ENCODE results near the gene ADAMTS14.
A peak's percentile ranks its signal among the peaks of the same experiment; 100 is the strongest.

The ADAMTS14 gene

DNA sequence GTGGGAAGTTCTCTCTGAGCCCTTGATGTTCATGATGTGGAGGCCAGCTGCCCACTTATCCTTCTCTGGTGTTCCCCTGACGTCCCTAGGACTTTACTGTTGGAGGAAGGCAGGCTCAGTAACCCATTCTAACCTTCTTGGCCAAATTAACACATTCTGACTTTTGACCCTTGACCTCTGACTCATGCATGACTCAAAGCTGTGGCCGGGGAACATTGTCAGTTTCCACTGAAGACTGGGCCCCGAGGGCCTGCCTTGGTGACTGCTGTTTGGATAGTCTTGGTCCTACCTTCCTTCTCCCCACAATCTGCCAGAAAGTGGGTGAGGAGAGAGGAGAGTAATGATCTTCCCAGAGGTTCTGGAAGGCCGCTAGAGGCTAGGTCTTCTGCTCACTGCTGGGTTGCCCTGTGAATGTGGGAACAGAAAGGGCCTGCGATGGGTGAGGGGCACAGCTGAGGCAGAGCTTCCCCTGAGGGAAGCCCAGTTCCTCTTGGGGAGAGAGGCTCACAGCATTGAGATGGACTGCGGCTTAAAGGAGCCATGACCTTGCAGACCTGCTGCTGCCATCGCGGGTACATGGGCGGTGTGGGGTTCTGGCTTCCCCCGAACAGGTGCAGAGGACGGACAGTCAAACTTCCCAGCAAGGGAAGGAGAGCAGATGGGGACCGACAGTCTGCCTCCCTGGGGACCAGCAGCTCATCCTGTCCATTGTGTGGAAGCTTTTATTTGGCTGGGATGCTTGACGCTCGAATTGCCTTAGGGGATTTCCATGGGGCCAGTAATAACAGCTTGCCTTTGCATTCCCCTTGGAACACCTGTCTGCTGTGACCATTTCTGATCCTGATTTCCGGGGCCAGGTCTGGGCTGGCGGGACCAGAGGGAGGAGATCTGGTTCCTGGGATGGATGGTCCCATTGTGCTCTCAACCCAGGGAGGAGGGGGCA lies 43.8 kb downstream of the ADAMTS14 start:
- Mint-ChIP-seq H3K27me3 (no peaks in the 10 kb centered on the region), H3K27ac (peak overlapping the region; percentile 72), H3K9me3 (no peaks in the 10 kb centered on the region), H3K4me1 (ENCODE audit: low read depth) (peaks cover 15% of the 10 kb centered on the region), H3K4me3 (no peak overlapping the region), H3K36me3 (ENCODE audit: low read depth) (no peaks in the 10 kb centered on the region)

GRCh38 chr10:70722820-70723424 lies 50.6 kb downstream of the ADAMTS14 start:
- Mint-ChIP-seq H3K27ac (no peak overlapping the region), H3K9me3 (no peaks in the 10 kb centered on the region), H3K27me3 (no peaks in the 10 kb centered on the region), H3K36me3 (ENCODE audit: low read depth) (no peaks in the 10 kb centered on the region), H3K4me1 (ENCODE audit: low read depth) (no peaks in the 10 kb centered on the region), H3K4me3 (no peak overlapping the region)

- Mint-ChIP-seq H3K4me1 (ENCODE audit: low read depth) (no peaks in the 10 kb centered on the region), H3K36me3 (ENCODE audit: low read depth) (no peaks in the 10 kb centered on the region), H3K4me3 (no peak overlapping the region), H3K27ac (no peak overlapping the region), H3K9me3 (no peaks in the 10 kb centered on the region), H3K27me3 (no peaks in the 10 kb centered on the region)
Measured at GRCh38 chr10:70723771-70724170, 51.5 kb downstream of the ADAMTS14 start.

- Mint-ChIP-seq H3K27me3 (no peaks in the 10 kb centered on the region), H3K9me3 (no peaks in the 10 kb centered on the region), H3K4me3 (no peak overlapping the region), H3K36me3 (ENCODE audit: low read depth) (no peaks in the 10 kb centered on the region), H3K27ac (no peak overlapping the region), H3K4me1 (ENCODE audit: low read depth) (no peaks in the 10 kb centered on the region)
Measured at GRCh38 chr10:70726909-70727495, 54.7 kb downstream of the ADAMTS14 start.

- Mint-ChIP-seq H3K9me3 (no peaks in the 10 kb centered on the region), H3K27ac (no peak overlapping the region), H3K4me1 (ENCODE audit: low read depth) (no peaks in the 10 kb centered on the region), H3K36me3 (ENCODE audit: low read depth) (no peaks in the 10 kb centered on the region), H3K27me3 (no peaks in the 10 kb centered on the region), H3K4me3 (no peak overlapping the region)
Measured at GRCh38 chr10:70728328-70728727, 56.0 kb downstream of the ADAMTS14 start.

DNA sequence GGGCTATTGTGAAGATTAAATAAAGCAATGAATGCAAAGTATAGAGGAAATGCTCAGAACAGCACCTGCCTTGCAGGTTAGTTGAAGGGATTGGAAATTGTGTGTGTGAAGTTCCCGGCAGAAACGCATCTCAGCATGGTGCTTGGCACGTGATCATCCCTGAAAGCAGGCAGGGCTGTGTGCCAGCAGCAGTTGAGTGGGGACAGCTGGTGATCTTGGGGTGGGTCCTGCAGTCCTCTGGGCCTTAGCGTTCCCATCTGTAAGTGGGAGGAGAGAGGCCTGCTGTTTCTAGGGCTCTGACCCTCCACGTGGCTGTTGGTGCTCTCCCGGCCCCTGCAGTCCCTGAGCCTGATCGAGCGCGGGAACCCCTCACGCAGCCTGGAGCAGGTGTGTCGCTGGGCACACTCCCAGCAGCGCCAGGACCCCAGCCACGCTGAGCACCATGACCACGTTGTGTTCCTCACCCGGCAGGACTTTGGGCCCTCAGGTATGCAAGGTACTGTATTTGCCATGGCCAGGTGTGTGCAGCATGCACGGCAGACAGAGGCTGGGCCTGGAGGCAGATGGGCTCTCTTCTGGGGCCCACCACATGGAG lies 57.6 kb downstream of the ADAMTS14 start:
- Mint-ChIP-seq H3K4me3 (no peak overlapping the region), H3K36me3 (ENCODE audit: low read depth) (no peaks in the 10 kb centered on the region), H3K4me1 (ENCODE audit: low read depth) (no peaks in the 10 kb centered on the region), H3K9me3 (no peaks in the 10 kb centered on the region), H3K27ac (no peak overlapping the region), H3K27me3 (no peaks in the 10 kb centered on the region)

- Mint-ChIP-seq H3K4me3 (no peak overlapping the region), H3K27ac (no peak overlapping the region), H3K27me3 (no peaks in the 10 kb centered on the region), H3K4me1 (ENCODE audit: low read depth) (no peaks in the 10 kb centered on the region), H3K9me3 (no peaks in the 10 kb centered on the region), H3K36me3 (ENCODE audit: low read depth) (no peaks in the 10 kb centered on the region)
Measured at GRCh38 chr10:70730955-70731354, 58.6 kb downstream of the ADAMTS14 start.

DNA sequence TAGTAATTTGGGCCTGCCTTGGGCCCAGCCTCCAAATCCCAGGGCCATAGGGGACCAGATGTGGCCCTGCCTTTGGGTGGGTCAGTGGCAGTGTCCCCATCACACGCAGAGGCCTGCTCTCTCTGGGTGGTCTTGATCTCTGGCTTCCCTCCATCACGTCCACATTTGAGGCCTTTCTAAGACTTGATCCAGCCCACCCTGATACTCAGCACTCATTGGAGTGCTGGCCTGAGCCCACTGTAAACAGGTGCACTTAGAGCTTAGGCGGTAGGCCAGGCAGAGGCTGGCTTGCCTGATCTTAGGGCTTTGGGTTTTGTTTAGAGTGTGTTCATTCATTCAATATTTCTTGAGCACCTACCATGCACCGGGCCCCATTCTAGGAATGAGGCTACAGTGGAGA lies 60.3 kb downstream of the ADAMTS14 start:
- no peaks in the 10 kb centered on the region for H3K27me3 Mint-ChIP-seq
- no peaks in the 10 kb centered on the region for H3K4me1 Mint-ChIP-seq (ENCODE audit: low read depth)
- H3K4me3 Mint-ChIP-seq, result no peak overlapping the region
- no peak overlapping the region for H3K27ac Mint-ChIP-seq
- no peaks in the 10 kb centered on the region for H3K36me3 Mint-ChIP-seq (ENCODE audit: low read depth)
- H3K9me3 Mint-ChIP-seq, result no peaks in the 10 kb centered on the region

GRCh38 chr10:70733051-70733450 lies 60.7 kb downstream of the ADAMTS14 start:
- Mint-ChIP-seq H3K4me3 (no peak overlapping the region), H3K27me3 (no peaks in the 10 kb centered on the region), H3K9me3 (no peaks in the 10 kb centered on the region), H3K4me1 (ENCODE audit: low read depth) (no peaks in the 10 kb centered on the region), H3K27ac (no peak overlapping the region), H3K36me3 (ENCODE audit: low read depth) (no peaks in the 10 kb centered on the region)

DNA sequence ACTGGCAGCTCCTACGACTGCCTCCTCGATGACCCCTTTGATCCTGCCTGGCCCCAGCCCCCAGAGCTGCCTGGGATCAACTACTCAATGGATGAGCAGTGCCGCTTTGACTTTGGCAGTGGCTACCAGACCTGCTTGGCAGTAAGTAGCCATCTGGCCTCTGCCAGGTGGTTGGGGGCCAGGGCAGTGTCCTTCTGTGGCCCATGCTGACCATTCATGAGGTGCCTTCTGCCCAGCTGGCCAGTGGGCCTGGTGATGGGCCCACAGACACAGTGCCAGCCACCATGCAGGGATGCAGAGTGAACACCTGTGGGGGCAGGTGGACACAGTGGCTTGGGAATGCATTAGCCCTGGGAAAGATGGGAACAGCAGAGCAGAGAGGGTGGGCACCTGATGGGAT lies 62.9 kb downstream of the ADAMTS14 start:
- Mint-ChIP-seq H3K36me3 (ENCODE audit: low read depth) (no peaks in the 10 kb centered on the region), H3K4me1 (ENCODE audit: low read depth) (no peaks in the 10 kb centered on the region), H3K27ac (no peak overlapping the region), H3K27me3 (no peaks in the 10 kb centered on the region), H3K4me3 (no peak overlapping the region), H3K9me3 (no peaks in the 10 kb centered on the region)

DNA sequence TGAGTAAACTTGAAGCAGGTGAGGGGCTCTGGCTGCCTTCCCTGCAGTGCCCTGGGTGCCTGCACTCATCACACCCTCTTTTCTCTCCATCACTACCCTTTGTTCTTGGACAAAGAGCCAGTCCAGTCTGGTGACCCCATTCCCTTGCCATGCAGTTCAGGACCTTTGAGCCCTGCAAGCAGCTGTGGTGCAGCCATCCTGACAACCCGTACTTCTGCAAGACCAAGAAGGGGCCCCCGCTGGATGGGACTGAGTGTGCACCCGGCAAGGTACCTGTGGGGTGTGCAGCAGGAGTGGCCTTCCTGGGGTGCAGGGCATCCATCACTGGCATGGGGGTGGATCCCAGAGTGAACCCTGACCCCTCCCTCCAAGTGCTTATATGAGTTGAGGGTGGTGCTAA lies 64.2 kb downstream of the ADAMTS14 start:
- H3K36me3 Mint-ChIP-seq (ENCODE audit: low read depth), result no peaks in the 10 kb centered on the region

GRCh38 chr10:70737250-70737649 lies 64.9 kb downstream of the ADAMTS14 start:
- peaks cover under 1% of the 10 kb centered on the region for H3K4me1 Mint-ChIP-seq (ENCODE audit: low read depth)
- H3K36me3 Mint-ChIP-seq (ENCODE audit: low read depth), result no peaks in the 10 kb centered on the region
- no peaks in the 10 kb centered on the region for H3K9me3 Mint-ChIP-seq
- no peaks in the 10 kb centered on the region for H3K27me3 Mint-ChIP-seq
- no peak overlapping the region for H3K27ac Mint-ChIP-seq
- no peak overlapping the region for H3K4me3 Mint-ChIP-seq

More for the DNA sequence above, 64.2 kb downstream of the ADAMTS14 start:
- H3K27ac Mint-ChIP-seq, result no peak overlapping the region
- no peak overlapping the region for H3K4me3 Mint-ChIP-seq
- H3K9me3 Mint-ChIP-seq, result no peaks in the 10 kb centered on the region
- no peaks in the 10 kb centered on the region for H3K4me1 Mint-ChIP-seq (ENCODE audit: low read depth)
- no peaks in the 10 kb centered on the region for H3K27me3 Mint-ChIP-seq

DNA sequence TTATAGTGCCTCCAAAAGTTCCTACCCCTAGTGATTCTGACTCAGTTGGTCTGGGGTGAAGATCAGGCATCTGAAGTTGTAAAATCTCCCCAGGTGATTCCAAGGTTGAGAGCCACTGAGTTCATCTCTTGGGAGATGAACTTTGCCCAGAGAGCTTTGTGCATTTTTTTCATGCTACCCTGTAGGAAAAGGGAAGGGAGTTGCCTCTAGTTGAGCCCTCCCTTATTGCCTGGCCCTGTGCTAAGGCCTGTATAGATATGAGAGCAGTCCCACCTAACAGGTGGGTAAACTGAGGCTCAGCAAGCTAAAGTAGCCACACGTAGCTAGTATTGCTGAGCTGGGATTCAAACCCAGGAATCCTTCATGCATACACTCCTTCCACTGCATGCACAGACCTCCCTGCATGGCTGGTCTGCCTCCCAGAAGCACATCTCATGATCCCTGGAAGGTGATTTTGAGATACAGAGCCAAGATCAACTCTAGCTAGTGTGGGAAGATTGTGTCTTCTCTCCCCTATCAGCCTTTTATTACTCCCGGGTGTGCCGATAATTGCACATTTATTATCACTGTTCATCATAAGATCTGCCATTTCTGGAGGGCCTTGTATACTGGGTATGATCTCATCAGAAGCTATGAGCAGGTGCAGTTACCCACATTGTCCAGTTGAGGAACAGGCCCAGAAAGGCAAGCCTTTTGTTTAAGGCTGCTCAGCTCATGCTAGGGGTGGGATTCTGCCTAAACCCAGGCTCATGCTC lies 65.9 kb downstream of the ADAMTS14 start:
- H3K27ac Mint-ChIP-seq, result no peak overlapping the region
- no peaks in the 10 kb centered on the region for H3K27me3 Mint-ChIP-seq
- H3K36me3 Mint-ChIP-seq (ENCODE audit: low read depth), result no peaks in the 10 kb centered on the region
- peaks cover 9% of the 10 kb centered on the region for H3K4me1 Mint-ChIP-seq (ENCODE audit: low read depth)
- H3K9me3 Mint-ChIP-seq, result no peaks in the 10 kb centered on the region
- no peak overlapping the region for H3K4me3 Mint-ChIP-seq

DNA sequence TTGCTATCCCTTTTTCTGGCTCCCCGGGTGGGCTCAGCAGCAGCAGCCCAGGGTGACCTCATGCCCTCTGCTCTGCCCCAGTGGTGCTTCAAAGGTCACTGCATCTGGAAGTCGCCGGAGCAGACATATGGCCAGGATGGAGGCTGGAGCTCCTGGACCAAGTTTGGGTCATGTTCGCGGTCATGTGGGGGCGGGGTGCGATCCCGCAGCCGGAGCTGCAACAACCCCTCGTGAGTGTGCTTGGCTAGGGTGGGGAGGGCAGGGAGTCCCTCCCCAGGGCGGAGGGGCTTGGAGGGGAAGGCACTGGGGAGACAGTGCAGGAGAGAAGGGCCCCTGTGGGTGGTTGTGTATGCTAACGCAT lies 66.4 kb downstream of the ADAMTS14 start:
- Mint-ChIP-seq H3K27ac (no peak overlapping the region), H3K27me3 (no peaks in the 10 kb centered on the region), H3K4me1 (ENCODE audit: low read depth) (peaks cover 9% of the 10 kb centered on the region), H3K36me3 (ENCODE audit: low read depth) (no peaks in the 10 kb centered on the region), H3K4me3 (no peak overlapping the region), H3K9me3 (no peaks in the 10 kb centered on the region)
